K562 (cell line): ENCODE results near the gene NRAP. TPM values are rescaled to one million over a fixed set of nuclear protein-coding genes. Genes with fewer than 3 reads are reported as not detected.

Source experiments
- ATAC-seq: fragments of 200-7000 bp; cut with Tn5 transposase; 3 replicates; pipeline ENCODE4 v1.9.1; 2020; ENCODE audit warnings: moderate library complexity
- BruUV-seq: library from RNA; stranded (reverse); fragments of 400-500 nt; replicated peaks from 2 replicates; lab custom pipeline; 2021; lab: Mats Ljungman, UMichigan
- CTCF ChIA-PET: fragments of 300-600 bp; formaldehyde crosslinking; extraction: SDS; loops from one replicate; lab custom pipeline; 2021; ENCODE audit warnings: low intra/inter-chr PET ratio; lab: Yijun Ruan, JAX
- POLR2A ChIA-PET: fragments of 300-600, 350-650 bp; sonication (Branson Sonifier 250); formaldehyde crosslinking; extraction: SDS; loops from one replicate; lab custom pipeline; 2021; ENCODE audit warnings: antibody characterized with exemption, inconsistent platforms; lab: Yijun Ruan, JAX
- DNase-seq, 4 experiments: peaks; one replicate each; pipeline versions ENCODE4 v3.0.0 to v3.0.0-alpha.2; 2011 to 2018; ENCODE audit warnings: low spot score in 3 of 4, mixed read lengths in 3 of 4; ENCODE audit errors: extremely low read depth in 1 of 4
- FAIRE-seq: peaks from 2 replicates; lab custom pipeline; 2011; peaks lifted over from hg19 to GRCh38; lab: Jason Lieb, UNC
- H2AFZ ChIP-seq: 2 replicates; pipeline ENCODE4 v1.6.0; 2011; ENCODE audit warnings: low read depth, low read length, control low read depth, inconsistent platforms
- H3K27ac ChIP-seq: fragments of 200-600 bp; 3 replicates; pipeline ENCODE4 v1.8.0; 2011; ENCODE audit warnings: low read depth, mild to moderate bottlenecking, control low read depth, inconsistent platforms, low read length, moderate library complexity, mixed read lengths; ENCODE audit errors: extremely low read depth
- H3K27me3 ChIP-seq, 2 experiments: fragments of 300-600 bp in 1 of 2; 2 replicates in 1 of 2; 3 replicates in 1 of 2; pipeline versions ENCODE4 v1.6.0 to v1.8.0; 2011; ENCODE audit warnings: inconsistent platforms in 2 of 2, low read length in 2 of 2, mild to moderate bottlenecking in 1 of 2, mixed read lengths in 1 of 2, moderate library complexity in 1 of 2; ENCODE audit not compliant: control insufficient read depth in 2 of 2, insufficient read depth in 2 of 2
- H3K36me3 ChIP-seq: fragments of 300-600 bp; 3 replicates; pipeline ENCODE4 v1.8.0; 2011; ENCODE audit warnings: mild to moderate bottlenecking, low read length, inconsistent platforms; ENCODE audit not compliant: control insufficient read depth, insufficient read depth
- H3K4me1 ChIP-seq, 2 experiments: fragments of 200-600 bp in 1 of 2; replicated peaks in 1 of 2; 2 replicates in 1 of 2; 3 replicates in 1 of 2; pipeline versions ENCODE4 v1.5.1 to v1.8.0; 2011; ENCODE audit warnings: inconsistent platforms in 2 of 2, low read length in 2 of 2, mild to moderate bottlenecking in 1 of 2, mixed read lengths in 1 of 2, moderate library complexity in 1 of 2; ENCODE audit not compliant: control insufficient read depth in 2 of 2, insufficient read depth in 2 of 2
- H3K4me2 ChIP-seq: 2 replicates; pipeline ENCODE4 v1.6.1; 2011; ENCODE audit warnings: low read length, control low read depth, inconsistent platforms, mixed read lengths; ENCODE audit not compliant: insufficient read depth
- H3K4me3 ChIP-seq: fragments of 200-600 bp; sonication (generic), shearing (Covaris generic); 2 replicates; pipeline ENCODE4 v1.5.1; 2016; ENCODE audit warnings: control low read depth, inconsistent platforms
- H3K79me2 ChIP-seq: fragments of 200-600 bp; 3 replicates; pipeline ENCODE4 v1.8.0; 2011; ENCODE audit warnings: low read length, inconsistent platforms; ENCODE audit not compliant: control insufficient read depth, insufficient read depth
- H3K9ac ChIP-seq, 2 experiments: 2 replicates each; pipeline versions ENCODE4 v1.6.0 to v1.6.1; 2011; ENCODE audit warnings: low read depth in 2 of 2, low read length in 2 of 2, control low read depth in 1 of 2, inconsistent platforms in 1 of 2, mild to moderate bottlenecking in 1 of 2, mixed read lengths in 1 of 2; ENCODE audit not compliant: insufficient read depth in 1 of 2
- H3K9me1 ChIP-seq: one replicate; pipeline ENCODE4 v1.6.0; 2011; ENCODE audit warnings: inconsistent platforms, mild to moderate bottlenecking, low read length, moderate library complexity; ENCODE audit not compliant: control insufficient read depth, insufficient read depth
- H3K9me3 ChIP-seq: replicated peaks from 2 replicates; pipeline ENCODE4 v1.5.1; 2011; ENCODE audit warnings: low read depth, low read length, inconsistent platforms; ENCODE audit not compliant: control insufficient read depth, insufficient read depth
- H4K20me1 ChIP-seq: replicated peaks from 2 replicates; pipeline ENCODE4 v1.6.1; 2011; ENCODE audit warnings: low read length, inconsistent platforms, mixed read lengths; ENCODE audit not compliant: control insufficient read depth, insufficient read depth
- ARID3B ChIP-seq: fragments of 250-450 bp; sonication (Bioruptor Pico); IDR thresholded peaks from 2 replicates; pipeline ENCODE4 v1.4.0; 2020; ENCODE audit warnings: borderline replicate concordance
- ASH1L ChIP-seq: fragments of 450-650 bp; IDR thresholded peaks from 2 replicates; pipeline ENCODE4 v1.6.1; 2018; ENCODE audit warnings: borderline replicate concordance, mild to moderate bottlenecking, low read depth; ENCODE audit not compliant: partially characterized antibody
- DACH1 ChIP-seq: fragments of 450-650 bp; IDR thresholded peaks from 2 replicates; pipeline ENCODE4 v1.6.1; 2018; ENCODE audit not compliant: partially characterized antibody
- E2F6 ChIP-seq, 2 experiments: IDR thresholded peaks; 2 replicates each; pipeline ENCODE4 v1.6.1; 2011; ENCODE audit warnings: borderline replicate concordance in 1 of 2, control low read depth in 1 of 2, low read depth in 1 of 2, low read length in 1 of 2, mild to moderate bottlenecking in 1 of 2, mixed read lengths in 1 of 2, moderate library complexity in 1 of 2; ENCODE audit not compliant: insufficient read depth in 1 of 2, insufficient read length in 1 of 2, poor library complexity in 1 of 2, severe bottlenecking in 1 of 2; ENCODE audit errors: extremely low read depth in 1 of 2
- GTF2B ChIP-seq: IDR thresholded peaks from 2 replicates; pipeline ENCODE4 v1.6.1; 2011; ENCODE audit not compliant: insufficient read length; ENCODE audit errors: extremely low read depth
- JUN ChIP-seq, 2 experiments: sonication (generic) in 1 of 2; formaldehyde crosslinking in 1 of 2; IDR thresholded peaks; 2 replicates each; pipeline versions ENCODE4 v1.6.1 to v1.8.0; 2012 to 2022; ENCODE audit warnings: borderline replicate concordance in 2 of 2, mild to moderate bottlenecking in 2 of 2, improper control_type of control experiment in 1 of 2, low read depth in 1 of 2, low read length in 1 of 2, missing genetic modification reagents in 1 of 2
- MTA1 ChIP-seq: fragments of 450-650 bp; IDR thresholded peaks from 2 replicates; pipeline ENCODE4 v1.6.1; 2017; ENCODE audit warnings: borderline replicate concordance
- RBM14 ChIP-seq: fragments of 200-400 bp; formaldehyde crosslinking; IDR thresholded peaks from 2 replicates; pipeline ENCODE4 v1.6.1; 2018; ENCODE audit warnings: low read depth, mild to moderate bottlenecking, low read length, moderate library complexity, borderline replicate concordance; ENCODE audit not compliant: insufficient read depth
- ZNF395 ChIP-seq: fragments of 200-800 bp; sonication (Bioruptor generic); IDR thresholded peaks from 2 replicates; pipeline ENCODE4 v1.6.1; 2017; ENCODE audit warnings: missing genetic modification characterization, missing compliant biosample characterization
- WGBS: fragments of 100-300 bp; shearing (Covaris generic); methylation state at CpG from one replicate; pipeline ENCODE4 v1.1.6; 2016; ENCODE audit warnings: low coverage, mixed read lengths; ENCODE audit not compliant: insufficient coverage; ENCODE audit errors: missing lambda C conversion rate; 5-methylcytosine and 5-hydroxymethylcytosine counted together
- in situ Hi-C: fragments of 300-500 bp; cut with MboI; formaldehyde crosslinking; loops from 4 replicates; pipeline ENCODE4 v1.15.0; 2018; ENCODE audit warnings: inconsistent platforms, mixed read lengths
- intact Hi-C: fragments of 100-400 bp; cut with micrococcal nuclease; formaldehyde crosslinking; loops from 2 replicates; pipeline ENCODE4 v1.14.2; 2022
- polyA plus RNA-seq, 8 experiments: library from polyadenylated mRNA; depleted of rRNA in 4 of 8; stranded (reverse) in 5 of 8; unstranded in 3 of 8; fragments of >200 nt; fragmentation: Nextera tagmentation in 2 of 8; fragmentation: Illumina TruSeq in 1 of 8; extraction: Ambion mirVana in 2 of 8; extraction: Trizol in 1 of 8; gene quantifications; 2 replicates each; pipeline versions ENCODE4 v1.2.1 to v1.2.3, GENCODE V29; 2011 to 2014; ENCODE audit warnings: inconsistent platforms in 1 of 8, missing spikeins in 1 of 8
- total RNA-seq, 7 experiments: library from RNA; depleted of rRNA in 6 of 7; stranded (reverse); fragments of >200 nt in 6 of 7; fragmentation: Illumina TruSeq in 2 of 7; extraction: Trizol in 2 of 7; gene quantifications; 2 replicates each; pipeline versions ENCODE4 v1.2.1 to v1.2.3, GENCODE V29; 2011 to 2021; ENCODE audit warnings: low replicate concordance in 1 of 7
- TF ChIP-seq, protein P1 (sequence below): sonication (generic); formaldehyde crosslinking; IDR thresholded peaks from 2 replicates; pipeline ENCODE4 v1.8.1; 2023; ENCODE audit warnings: mild to moderate bottlenecking, missing genetic modification reagents
- TF ChIP-seq, protein P2 (sequence below): fragments of 450-650 bp; IDR thresholded peaks from 2 replicates; pipeline ENCODE4 v1.6.1; 2016; ENCODE audit warnings: mild to moderate bottlenecking

NRAP gene
- total and polyA plus RNA-seq, 9 of the 15 experiments (the other 6 are each of a cell fraction or from before 2014, with no cell fraction given) = not detected

- Histone ChIP-seq H3K27me3 (peaks cover 0 to 13% of the 10 kb centered on the region in 2 experiments; a peak in 3 of 5 replicates), H3K4me1 (no peaks in the 10 kb centered on the region), H3K79me2 (no peaks in the 10 kb centered on the region), H3K36me3 (no peaks in the 10 kb centered on the region), H3K27ac (no peak overlapping the region), H3K9me1 (no peaks in the 10 kb centered on the region), H3K9ac (no peak overlapping the region), H2AFZ (no peak overlapping the region), H4K20me1 (no peaks in the 10 kb centered on the region), H3K4me2 (no peak overlapping the region), H3K4me3 (no peak overlapping the region), H3K9me3 (no peaks in the 10 kb centered on the region)
- no peak for FAIRE-seq
- no TSS peak for BruUV-seq
- intact Hi-C loops = no loop called here
- no peak for DNase-seq
- WGBS = 0% methylated on average over 4 of the region's 4 CpGs
- CTCF ChIA-PET = no interaction called here
- in situ Hi-C loops = no loop called here
- no peak for ATAC-seq
- POLR2A ChIA-PET = no interaction called here
- TF ChIP-seq ZNF395 (CRISPR knock-in tag) (no peak), MTA1 (no peak), DACH1 (no peak), ARID3B (no peak), GTF2B (no peak), E2F6 (IDR thresholded peaks at IDR 0.05; ENCODE audit: borderline replicate concordance in 1 of 2, extremely low read depth in 1 of 2, insufficient read depth in 1 of 2, insufficient read length in 1 of 2, low read depth in 1 of 2, low read length in 1 of 2, poor library complexity in 1 of 2, severe bottlenecking in 1 of 2) (no peak), JUN (IDR thresholded peaks at IDR 0.05; ENCODE audit: borderline replicate concordance, low read depth, low read length) (no peak), JUN (CRISPR knock-in tag; IDR thresholded peaks at IDR 0.05; ENCODE audit: borderline replicate concordance) (no peak), RBM14 (no peak), ASH1L (no peak)
- TF ChIP-seq, protein P1, sequence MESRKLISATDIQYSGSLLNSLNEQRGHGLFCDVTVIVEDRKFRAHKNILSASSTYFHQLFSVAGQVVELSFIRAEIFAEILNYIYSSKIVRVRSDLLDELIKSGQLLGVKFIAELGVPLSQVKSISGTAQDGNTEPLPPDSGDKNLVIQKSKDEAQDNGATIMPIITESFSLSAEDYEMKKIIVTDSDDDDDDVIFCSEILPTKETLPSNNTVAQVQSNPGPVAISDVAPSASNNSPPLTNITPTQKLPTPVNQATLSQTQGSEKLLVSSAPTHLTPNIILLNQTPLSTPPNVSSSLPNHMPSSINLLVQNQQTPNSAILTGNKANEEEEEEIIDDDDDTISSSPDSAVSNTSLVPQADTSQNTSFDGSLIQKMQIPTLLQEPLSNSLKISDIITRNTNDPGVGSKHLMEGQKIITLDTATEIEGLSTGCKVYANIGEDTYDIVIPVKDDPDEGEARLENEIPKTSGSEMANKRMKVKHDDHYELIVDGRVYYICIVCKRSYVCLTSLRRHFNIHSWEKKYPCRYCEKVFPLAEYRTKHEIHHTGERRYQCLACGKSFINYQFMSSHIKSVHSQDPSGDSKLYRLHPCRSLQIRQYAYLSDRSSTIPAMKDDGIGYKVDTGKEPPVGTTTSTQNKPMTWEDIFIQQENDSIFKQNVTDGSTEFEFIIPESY = no peak
- TF ChIP-seq, protein P2, sequence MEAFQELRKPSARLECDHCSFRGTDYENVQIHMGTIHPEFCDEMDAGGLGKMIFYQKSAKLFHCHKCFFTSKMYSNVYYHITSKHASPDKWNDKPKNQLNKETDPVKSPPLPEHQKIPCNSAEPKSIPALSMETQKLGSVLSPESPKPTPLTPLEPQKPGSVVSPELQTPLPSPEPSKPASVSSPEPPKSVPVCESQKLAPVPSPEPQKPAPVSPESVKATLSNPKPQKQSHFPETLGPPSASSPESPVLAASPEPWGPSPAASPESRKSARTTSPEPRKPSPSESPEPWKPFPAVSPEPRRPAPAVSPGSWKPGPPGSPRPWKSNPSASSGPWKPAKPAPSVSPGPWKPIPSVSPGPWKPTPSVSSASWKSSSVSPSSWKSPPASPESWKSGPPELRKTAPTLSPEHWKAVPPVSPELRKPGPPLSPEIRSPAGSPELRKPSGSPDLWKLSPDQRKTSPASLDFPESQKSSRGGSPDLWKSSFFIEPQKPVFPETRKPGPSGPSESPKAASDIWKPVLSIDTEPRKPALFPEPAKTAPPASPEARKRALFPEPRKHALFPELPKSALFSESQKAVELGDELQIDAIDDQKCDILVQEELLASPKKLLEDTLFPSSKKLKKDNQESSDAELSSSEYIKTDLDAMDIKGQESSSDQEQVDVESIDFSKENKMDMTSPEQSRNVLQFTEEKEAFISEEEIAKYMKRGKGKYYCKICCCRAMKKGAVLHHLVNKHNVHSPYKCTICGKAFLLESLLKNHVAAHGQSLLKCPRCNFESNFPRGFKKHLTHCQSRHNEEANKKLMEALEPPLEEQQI = no peak
These were observed 20.7 kb downstream of the NRAP start for GRCh38 chr10:113643183-113643582.
